K562 (cell line): ENCODE results near the gene INO80C. TPM values are rescaled to one million over a fixed set of nuclear protein-coding genes. Genes with fewer than 3 reads are reported as not detected.

Experiments used
- ATAC-seq: fragments of 200-7000 bp; cut with Tn5 transposase; 3 replicates; pipeline ENCODE4 v1.9.1; 2020; ENCODE audit warnings: moderate library complexity
- BruUV-seq: library from RNA; stranded (reverse); fragments of 400-500 nt; replicated peaks from 2 replicates; lab custom pipeline; 2021; lab: Mats Ljungman, UMichigan
- CTCF ChIA-PET: fragments of 300-600 bp; formaldehyde crosslinking; extraction: SDS; loops from one replicate; lab custom pipeline; 2021; ENCODE audit warnings: low intra/inter-chr PET ratio; lab: Yijun Ruan, JAX
- POLR2A ChIA-PET: fragments of 300-600, 350-650 bp; sonication (Branson Sonifier 250); formaldehyde crosslinking; extraction: SDS; loops from one replicate; lab custom pipeline; 2021; ENCODE audit warnings: antibody characterized with exemption, inconsistent platforms; lab: Yijun Ruan, JAX
- DNase-seq, 4 experiments: peaks; one replicate each; pipeline versions ENCODE4 v3.0.0 to v3.0.0-alpha.2; 2011 to 2018; ENCODE audit warnings: low spot score in 3 of 4, mixed read lengths in 3 of 4; ENCODE audit errors: extremely low read depth in 1 of 4
- FAIRE-seq: peaks from 2 replicates; lab custom pipeline; 2011; peaks lifted over from hg19 to GRCh38; lab: Jason Lieb, UNC
- H2AFZ ChIP-seq: 2 replicates; pipeline ENCODE4 v1.6.0; 2011; ENCODE audit warnings: low read depth, low read length, control low read depth, inconsistent platforms
- H3K27ac ChIP-seq: fragments of 200-600 bp; 3 replicates; pipeline ENCODE4 v1.8.0; 2011; ENCODE audit warnings: low read depth, mild to moderate bottlenecking, control low read depth, inconsistent platforms, low read length, moderate library complexity, mixed read lengths; ENCODE audit errors: extremely low read depth
- H3K27me3 ChIP-seq, 2 experiments: fragments of 300-600 bp in 1 of 2; 2 replicates in 1 of 2; 3 replicates in 1 of 2; pipeline versions ENCODE4 v1.6.0 to v1.8.0; 2011; ENCODE audit warnings: inconsistent platforms in 2 of 2, low read length in 2 of 2, mild to moderate bottlenecking in 1 of 2, mixed read lengths in 1 of 2, moderate library complexity in 1 of 2; ENCODE audit not compliant: control insufficient read depth in 2 of 2, insufficient read depth in 2 of 2
- H3K36me3 ChIP-seq: fragments of 300-600 bp; 3 replicates; pipeline ENCODE4 v1.8.0; 2011; ENCODE audit warnings: mild to moderate bottlenecking, low read length, inconsistent platforms; ENCODE audit not compliant: control insufficient read depth, insufficient read depth
- H3K4me1 ChIP-seq, 2 experiments: fragments of 200-600 bp in 1 of 2; replicated peaks in 1 of 2; 2 replicates in 1 of 2; 3 replicates in 1 of 2; pipeline versions ENCODE4 v1.5.1 to v1.8.0; 2011; ENCODE audit warnings: inconsistent platforms in 2 of 2, low read length in 2 of 2, mild to moderate bottlenecking in 1 of 2, mixed read lengths in 1 of 2, moderate library complexity in 1 of 2; ENCODE audit not compliant: control insufficient read depth in 2 of 2, insufficient read depth in 2 of 2
- H3K4me2 ChIP-seq: 2 replicates; pipeline ENCODE4 v1.6.1; 2011; ENCODE audit warnings: low read length, control low read depth, inconsistent platforms, mixed read lengths; ENCODE audit not compliant: insufficient read depth
- H3K4me3 ChIP-seq: fragments of 200-600 bp; sonication (generic), shearing (Covaris generic); 2 replicates; pipeline ENCODE4 v1.5.1; 2016; ENCODE audit warnings: control low read depth, inconsistent platforms
- H3K79me2 ChIP-seq: fragments of 200-600 bp; 3 replicates; pipeline ENCODE4 v1.8.0; 2011; ENCODE audit warnings: low read length, inconsistent platforms; ENCODE audit not compliant: control insufficient read depth, insufficient read depth
- H3K9ac ChIP-seq, 2 experiments: 2 replicates each; pipeline versions ENCODE4 v1.6.0 to v1.6.1; 2011; ENCODE audit warnings: low read depth in 2 of 2, low read length in 2 of 2, control low read depth in 1 of 2, inconsistent platforms in 1 of 2, mild to moderate bottlenecking in 1 of 2, mixed read lengths in 1 of 2; ENCODE audit not compliant: insufficient read depth in 1 of 2
- H3K9me1 ChIP-seq: one replicate; pipeline ENCODE4 v1.6.0; 2011; ENCODE audit warnings: inconsistent platforms, mild to moderate bottlenecking, low read length, moderate library complexity; ENCODE audit not compliant: control insufficient read depth, insufficient read depth
- H3K9me3 ChIP-seq: replicated peaks from 2 replicates; pipeline ENCODE4 v1.5.1; 2011; ENCODE audit warnings: low read depth, low read length, inconsistent platforms; ENCODE audit not compliant: control insufficient read depth, insufficient read depth
- H4K20me1 ChIP-seq: replicated peaks from 2 replicates; pipeline ENCODE4 v1.6.1; 2011; ENCODE audit warnings: low read length, inconsistent platforms, mixed read lengths; ENCODE audit not compliant: control insufficient read depth, insufficient read depth
- BRF1 ChIP-seq: IDR thresholded peaks from 3 replicates; pipeline ENCODE4 v1.6.1; 2011; ENCODE audit warnings: borderline replicate concordance, mild to moderate bottlenecking; ENCODE audit not compliant: insufficient read length; ENCODE audit errors: extremely low read depth
- HNRNPLL ChIP-seq: fragments of 200-400 bp; formaldehyde crosslinking; IDR thresholded peaks from 2 replicates; pipeline ENCODE4 v1.6.1; 2017; ENCODE audit warnings: low read length, low read depth, mild to moderate bottlenecking; ENCODE audit not compliant: poor library complexity, severe bottlenecking
- MYNN ChIP-seq, 2 experiments: sonication (generic); formaldehyde crosslinking in 1 of 2; IDR thresholded peaks; 2 replicates each; pipeline versions ENCODE4 v1.5.0 to v1.6.1; 2016 to 2020; ENCODE audit warnings: antibody characterized with exemption in 1 of 2, missing genetic modification reagents in 1 of 2
- SMARCA5 ChIP-seq: fragments of 450-650 bp; IDR thresholded peaks from 2 replicates; pipeline ENCODE4 v1.6.1; 2016
- STAT6 ChIP-seq: sonication (generic); formaldehyde crosslinking; IDR thresholded peaks from 2 replicates; pipeline ENCODE4 v1.8.1; 2023; ENCODE audit warnings: mild to moderate bottlenecking, missing genetic modification reagents
- XRCC5 ChIP-seq: fragments of 200-400 bp; formaldehyde crosslinking; IDR thresholded peaks from 2 replicates; pipeline ENCODE4 v1.6.1; 2017; ENCODE audit warnings: low read depth, mild to moderate bottlenecking, low read length
- ZBED1 ChIP-seq: IDR thresholded peaks from 2 replicates; pipeline ENCODE4 v1.6.1; 2014
- ZBTB34 ChIP-seq: fragments of 250-450 bp; sonication (Bioruptor Pico); IDR thresholded peaks from 2 replicates; pipeline ENCODE4 v1.8.0; 2021; ENCODE audit warnings: mild to moderate bottlenecking, moderate library complexity
- ZBTB7A ChIP-seq: IDR thresholded peaks from 2 replicates; pipeline ENCODE4 v1.6.1; 2011; ENCODE audit warnings: low read depth, mild to moderate bottlenecking, low read length, moderate library complexity, borderline replicate concordance; ENCODE audit not compliant: control insufficient read depth
- ZC3H11A ChIP-seq: IDR thresholded peaks from 2 replicates; pipeline ENCODE4 v1.6.1; 2012; ENCODE audit warnings: low read depth, low read length, improper control_type of control experiment
- ZNF586 ChIP-seq: fragments of 450-650 bp; formaldehyde crosslinking; conservative IDR thresholded peaks from 2 replicates; pipeline ENCODE4 v1.4.0; 2020; ENCODE audit warnings: mild to moderate bottlenecking, moderate library complexity
- WGBS: fragments of 100-300 bp; shearing (Covaris generic); methylation state at CpG from one replicate; pipeline ENCODE4 v1.1.6; 2016; ENCODE audit warnings: low coverage, mixed read lengths; ENCODE audit not compliant: insufficient coverage; ENCODE audit errors: missing lambda C conversion rate; 5-methylcytosine and 5-hydroxymethylcytosine counted together
- in situ Hi-C: fragments of 300-500 bp; cut with MboI; formaldehyde crosslinking; loops from 4 replicates; pipeline ENCODE4 v1.15.0; 2018; ENCODE audit warnings: inconsistent platforms, mixed read lengths
- intact Hi-C: fragments of 100-400 bp; cut with micrococcal nuclease; formaldehyde crosslinking; loops from 2 replicates; pipeline ENCODE4 v1.14.2; 2022
- polyA plus RNA-seq, 8 experiments: library from polyadenylated mRNA; depleted of rRNA in 4 of 8; stranded (reverse) in 5 of 8; unstranded in 3 of 8; fragments of >200 nt; fragmentation: Nextera tagmentation in 2 of 8; fragmentation: Illumina TruSeq in 1 of 8; extraction: Ambion mirVana in 2 of 8; extraction: Trizol in 1 of 8; gene quantifications; 2 replicates each; pipeline versions ENCODE4 v1.2.1 to v1.2.3, GENCODE V29; 2011 to 2014; ENCODE audit warnings: inconsistent platforms in 1 of 8, missing spikeins in 1 of 8
- total RNA-seq, 7 experiments: library from RNA; depleted of rRNA in 6 of 7; stranded (reverse); fragments of >200 nt in 6 of 7; fragmentation: Illumina TruSeq in 2 of 7; extraction: Trizol in 2 of 7; gene quantifications; 2 replicates each; pipeline versions ENCODE4 v1.2.1 to v1.2.3, GENCODE V29; 2011 to 2021; ENCODE audit warnings: low replicate concordance in 1 of 7

Gene INO80C
- total and polyA plus RNA-seq, 9 of the 15 experiments (the other 6 are each of a cell fraction or from before 2014, with no cell fraction given), result 14.3 to 53.3 (median 46.6) TPM

GRCh38 chr18:35426786-35427185 lies 71.0 kb downstream of the INO80C start (continued):
- TF ChIP-seq ZNF586 (CRISPR knock-in tag) (no peak), STAT6 (CRISPR knock-in tag) (no peak), XRCC5 (no peak), SMARCA5 (no peak), BRF1 (no peak), ZC3H11A (no peak)

GRCh38 chr18:35424356-35424755 lies 73.4 kb downstream of the INO80C start:
- Histone ChIP-seq H3K9ac (no peak overlapping the region), H4K20me1 (no peaks in the 10 kb centered on the region), H3K4me1 (no peaks in the 10 kb centered on the region), H3K9me1 (no peaks in the 10 kb centered on the region), H3K27ac (no peak overlapping the region), H3K27me3 (peaks cover 0 to 14% of the 10 kb centered on the region in 2 experiments; a peak in 1 of 5 replicates), H2AFZ (no peak overlapping the region), H3K4me3 (no peak overlapping the region), H3K4me2 (no peak overlapping the region), H3K79me2 (no peaks in the 10 kb centered on the region), H3K9me3 (no peaks in the 10 kb centered on the region), H3K36me3 (no peaks in the 10 kb centered on the region)
- in situ Hi-C loops (no loop called here), intact Hi-C loops (no loop called here)
- WGBS, result 28% methylated on average over 3 of the region's 3 CpGs
- no peak for DNase-seq
- no TSS peak for BruUV-seq
- ATAC-seq, result peak; percentile 32; the same call in 2 of the 3 replicates
- FAIRE-seq, result peak; percentile 32
- ChIA-PET POLR2A (interaction anchor here (1.1 kb wide), 1 partner anchor 71 kb away, joined by 4 read pairs; no protein-coding TSS in a partner anchor), CTCF (no interaction called here)
- no peak for TF ChIP-seq ZBED1
- no peak for TF ChIP-seq HNRNPLL
- TF ChIP-seq ZBTB34 (CRISPR knock-in tag), result no peak
- no peak for TF ChIP-seq SMARCA5
- no peak for TF ChIP-seq ZBTB7A
- TF ChIP-seq MYNN (IDR thresholded peaks at IDR 0.05), result no peak
- TF ChIP-seq MYNN (CRISPR knock-in tag; IDR thresholded peaks at IDR 0.05), result no peak
